HG03103 (cell line): ENCODE data around the gene NPR1.

Source experiments
- ATAC-seq: cut with Tn5 transposase; IDR thresholded peaks from one replicate; pipeline ENCODE4 v1.9.1; 2021; ENCODE audit warnings: low read depth; ENCODE audit not compliant: unreplicated experiment

Gene NPR1

DNA sequence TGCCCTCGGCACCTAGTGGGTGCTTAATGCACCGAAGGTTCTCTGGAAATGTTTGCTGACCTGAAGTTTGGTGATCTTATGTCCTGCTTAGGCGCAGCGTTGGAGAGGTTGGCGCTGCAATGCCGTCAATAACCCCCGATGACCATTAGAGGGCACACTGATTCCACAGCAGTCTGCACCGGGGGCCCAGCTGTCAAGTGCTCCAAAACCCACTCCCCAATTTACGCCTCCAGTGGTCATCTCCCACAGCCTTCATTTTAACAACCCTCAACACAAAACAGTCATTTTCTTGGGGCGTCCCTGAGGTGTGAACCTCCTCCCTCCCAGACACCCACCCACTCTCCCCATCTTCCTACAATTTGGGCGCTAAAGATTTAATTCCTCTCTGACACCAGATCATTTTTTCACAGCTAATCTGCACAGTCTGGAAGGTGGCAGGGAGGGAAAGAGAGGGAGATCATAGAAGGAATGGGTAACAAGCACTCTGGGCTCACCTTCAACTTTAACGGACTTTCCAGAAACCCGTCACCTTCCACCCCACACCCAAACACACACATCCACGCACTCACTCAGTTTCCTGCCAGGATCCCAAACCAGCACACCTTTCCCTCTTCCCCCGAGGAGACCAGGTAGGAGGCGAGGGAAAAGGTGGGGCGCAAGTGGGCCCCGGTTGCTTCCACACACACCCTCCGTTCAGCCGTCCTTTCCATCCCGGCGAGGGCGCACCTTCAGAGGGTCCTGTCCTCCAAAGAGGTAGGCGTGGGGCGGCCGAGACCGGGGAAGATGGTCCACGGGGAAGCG lies 570 bp upstream of the NPR1 start:
- no peak for ATAC-seq

DNA sequence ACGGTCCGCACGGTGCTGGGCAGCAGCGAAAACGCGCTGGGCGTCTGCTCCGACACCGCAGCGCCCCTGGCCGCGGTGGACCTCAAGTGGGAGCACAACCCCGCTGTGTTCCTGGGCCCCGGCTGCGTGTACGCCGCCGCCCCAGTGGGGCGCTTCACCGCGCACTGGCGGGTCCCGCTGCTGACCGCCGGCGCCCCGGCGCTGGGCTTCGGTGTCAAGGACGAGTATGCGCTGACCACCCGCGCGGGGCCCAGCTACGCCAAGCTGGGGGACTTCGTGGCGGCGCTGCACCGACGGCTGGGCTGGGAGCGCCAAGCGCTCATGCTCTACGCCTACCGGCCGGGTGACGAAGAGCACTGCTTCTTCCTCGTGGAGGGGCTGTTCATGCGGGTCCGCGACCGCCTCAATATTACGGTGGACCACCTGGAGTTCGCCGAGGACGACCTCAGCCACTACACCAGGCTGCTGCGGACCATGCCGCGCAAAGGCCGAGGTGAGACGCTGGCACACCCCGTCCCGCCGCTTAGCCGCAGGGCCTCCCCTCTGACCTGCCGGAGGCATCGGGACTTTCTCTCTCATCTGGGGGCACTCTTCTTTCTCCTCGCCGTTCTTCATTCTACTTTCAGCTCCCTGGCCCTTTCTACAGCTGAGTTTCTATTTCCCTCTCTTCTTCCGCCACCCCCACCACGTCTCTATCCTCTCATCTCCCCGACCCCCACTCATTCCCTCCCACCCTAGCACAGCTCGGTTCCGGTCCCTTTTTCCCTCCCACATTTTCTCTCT lies 1.0 kb downstream of the NPR1 start:
- no peak for ATAC-seq

DNA sequence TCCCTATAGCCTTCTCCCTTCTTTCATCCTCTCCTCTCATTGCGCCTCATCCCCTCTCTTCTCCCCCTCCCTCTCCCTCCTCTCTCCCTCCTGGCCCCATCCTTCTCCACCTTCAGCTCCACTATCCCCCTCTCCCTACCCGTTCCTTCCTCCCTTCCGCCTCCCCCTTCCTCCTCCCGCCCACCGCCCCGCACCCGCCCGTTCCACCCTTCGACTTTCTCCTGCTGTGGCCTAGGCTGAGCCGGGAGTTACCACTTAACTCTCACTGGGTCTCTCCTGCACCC lies 1.6 kb downstream of the NPR1 start:
- ATAC-seq, result no peak

GRCh38 chr1:153682730-153683129 lies 4.2 kb downstream of the NPR1 start:
- no peak for ATAC-seq

- no peak for ATAC-seq
Observed at GRCh38 chr1:153683854-153684253, 5.4 kb downstream of the NPR1 start.

DNA sequence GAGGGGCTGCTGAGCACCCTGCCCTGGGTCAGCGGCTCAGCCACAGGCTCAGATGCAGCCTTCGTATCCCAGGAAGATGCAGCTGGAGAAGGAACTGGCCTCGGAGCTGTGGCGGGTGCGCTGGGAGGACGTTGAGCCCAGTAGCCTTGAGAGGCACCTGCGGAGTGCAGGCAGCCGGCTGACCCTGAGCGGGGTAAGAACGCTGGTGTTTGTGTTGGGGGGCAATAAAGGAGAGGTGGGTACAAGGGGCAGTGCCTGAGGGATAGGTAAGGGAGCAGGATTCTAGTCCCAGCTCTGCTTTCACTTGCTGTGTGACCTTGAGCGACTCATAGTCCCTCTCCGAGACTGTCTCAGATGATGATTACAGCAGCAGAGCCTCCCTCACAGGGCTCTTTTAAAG lies 6.4 kb downstream of the NPR1 start:
- no peak for ATAC-seq

GRCh38 chr1:153685544-153686340 lies 7.3 kb downstream of the NPR1 start:
- no peak for ATAC-seq

GRCh38 chr1:153687346-153688125 lies 9.0 kb downstream of the NPR1 start:
- no peak for ATAC-seq

- ATAC-seq, result no peak
Observed at GRCh38 chr1:153688276-153688675, 9.8 kb downstream of the NPR1 start.

- no peak for ATAC-seq
Observed at GRCh38 chr1:153688736-153689328, 10.3 kb downstream of the NPR1 start.

DNA sequence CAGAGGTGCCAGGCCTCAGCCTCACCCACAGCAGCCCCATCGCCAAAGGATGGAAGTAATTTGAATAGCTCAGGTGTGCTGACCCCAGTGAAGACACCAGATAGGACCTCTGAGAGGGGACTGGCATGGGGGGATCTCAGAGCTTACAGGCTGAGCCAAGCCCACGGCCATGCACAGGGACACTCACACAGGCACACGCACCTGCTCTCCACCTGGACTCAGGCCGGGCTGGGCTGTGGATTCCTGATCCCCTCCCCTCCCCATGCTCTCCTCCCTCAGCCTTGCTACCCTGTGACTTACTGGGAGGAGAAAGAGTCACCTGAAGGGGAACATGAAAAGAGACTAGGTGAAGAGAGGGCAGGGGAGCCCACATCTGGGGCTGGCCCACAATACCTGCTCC lies 15.0 kb downstream of the NPR1 start:
- ATAC-seq, result no peak

DNA sequence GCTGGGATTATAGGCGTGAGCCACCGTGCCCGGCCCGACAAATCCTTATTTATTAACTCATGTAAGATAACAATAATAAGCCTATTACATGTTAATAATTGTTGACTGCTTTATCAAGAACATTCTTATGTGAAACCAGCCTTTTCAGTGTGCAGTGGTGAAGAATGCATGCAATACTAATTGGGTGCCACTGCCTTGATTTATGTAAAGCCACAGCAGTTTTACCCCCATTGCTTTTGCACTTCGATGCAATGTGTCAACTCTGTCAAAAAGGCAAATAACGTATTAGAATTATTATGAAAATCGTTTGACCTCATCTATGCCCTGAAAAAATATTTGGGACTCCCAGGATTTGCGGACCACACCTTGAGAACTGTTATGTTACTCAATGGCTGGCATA lies 18.3 kb downstream of the NPR1 start:
- ATAC-seq, result no peak

DNA sequence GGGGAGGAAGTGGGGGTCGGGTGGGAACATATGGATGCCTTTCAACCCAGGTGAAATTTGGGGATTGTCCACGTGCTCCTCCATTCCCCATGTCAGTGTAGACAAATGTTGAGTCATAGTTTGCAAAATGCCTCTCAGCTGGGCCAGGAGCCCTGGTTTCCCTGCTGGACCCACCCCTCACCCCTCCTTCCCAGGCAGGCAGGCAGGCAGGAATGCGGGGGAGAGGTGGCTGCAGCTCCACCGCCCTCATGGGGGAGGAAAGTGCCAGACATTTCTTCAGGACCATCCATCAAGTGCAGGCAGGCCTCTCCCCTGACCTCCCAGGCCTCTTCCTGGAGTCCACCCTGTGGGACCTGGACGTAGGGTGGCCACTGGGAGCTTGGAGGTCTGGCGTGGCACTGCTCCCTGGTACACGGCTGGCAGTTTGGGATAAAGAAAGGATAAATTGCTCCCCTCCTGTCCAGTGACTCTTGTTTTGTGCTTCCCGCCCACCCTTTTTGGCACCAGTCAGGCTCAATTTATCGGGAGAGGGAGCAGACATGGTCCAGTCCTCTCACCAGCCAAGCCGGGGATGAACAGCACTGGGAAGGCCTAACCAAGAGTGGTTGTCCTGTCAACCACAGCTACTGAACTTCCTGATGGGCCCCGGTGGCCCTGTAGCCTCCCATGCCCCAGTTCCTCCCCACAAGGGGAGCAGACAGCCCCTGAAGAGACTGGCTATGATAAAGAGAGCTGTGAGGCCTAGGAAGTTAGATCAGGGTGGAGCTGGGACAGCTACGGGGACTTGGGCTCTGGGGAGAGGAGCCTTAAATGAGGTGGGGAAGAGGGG lies 18.9 kb downstream of the NPR1 start:
- no peak for ATAC-seq

DNA sequence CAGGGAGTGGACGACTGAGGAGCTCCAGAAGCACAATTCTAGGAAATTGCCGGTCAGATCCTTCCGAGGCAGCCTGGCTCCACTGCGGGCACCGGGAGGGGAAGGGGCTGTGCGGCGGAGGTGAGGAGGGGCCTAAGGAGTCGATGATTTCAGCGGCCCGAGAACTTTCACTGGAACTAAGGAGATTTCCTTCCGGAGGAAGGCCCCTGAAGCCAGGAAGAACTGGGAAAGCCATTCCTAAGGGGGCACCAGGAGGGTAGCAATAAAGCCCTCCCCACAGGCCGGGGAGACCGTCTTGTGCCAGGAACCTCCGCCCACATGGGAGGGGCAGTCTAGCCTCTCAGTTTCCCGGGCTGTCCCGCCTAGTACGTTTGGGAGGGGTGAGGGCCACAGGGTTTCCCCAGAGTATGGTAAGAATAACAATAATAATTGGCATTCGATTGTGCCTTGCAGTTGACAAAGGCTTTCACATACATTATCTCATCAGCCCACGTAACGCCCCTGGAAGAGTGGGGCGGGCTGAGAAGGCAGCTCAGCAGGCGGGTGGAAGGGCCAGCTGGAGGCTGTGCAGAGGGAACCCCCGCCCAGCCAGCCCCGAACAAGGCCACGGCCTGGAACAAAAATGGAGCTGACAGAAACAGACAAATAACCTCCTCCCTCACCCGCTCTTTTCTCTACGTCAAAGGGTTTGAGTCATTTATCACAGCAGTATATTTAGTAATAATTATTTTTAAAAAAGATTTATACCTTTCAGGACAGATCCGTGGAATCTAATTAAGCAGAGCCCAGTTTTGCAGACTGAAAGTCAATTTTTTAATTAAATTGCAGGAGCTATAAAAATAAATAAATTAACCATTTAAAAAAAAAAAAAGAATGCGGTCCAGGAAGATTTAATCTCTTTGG lies 19.8 kb downstream of the NPR1 start:
- no peak for ATAC-seq

- ATAC-seq, result no peak
Observed at GRCh38 chr1:153698923-153699714, 20.6 kb downstream of the NPR1 start.

- no peak for ATAC-seq
Observed at GRCh38 chr1:153699768-153700167, 21.3 kb downstream of the NPR1 start.

DNA sequence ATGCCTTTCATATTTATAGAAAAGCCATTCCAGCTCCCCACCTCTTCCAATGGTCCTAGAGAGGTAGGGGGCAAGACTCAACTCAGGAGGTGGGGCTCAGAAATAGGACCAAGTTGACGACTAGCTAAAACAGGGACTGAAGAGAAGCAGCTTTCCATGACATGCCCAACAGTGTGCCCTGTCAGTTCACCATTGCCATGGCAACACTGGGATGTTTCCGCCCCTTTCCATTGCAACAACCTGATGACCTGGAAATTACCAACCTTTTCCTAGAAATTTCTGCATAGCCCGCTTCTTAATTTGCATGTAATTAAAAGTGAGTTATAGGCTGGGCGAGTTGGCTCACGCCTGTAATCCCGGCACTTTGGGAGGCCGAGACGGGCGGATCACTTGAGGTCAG lies 27.0 kb downstream of the NPR1 start:
- no peak for ATAC-seq

- no peak for ATAC-seq
Observed at GRCh38 chr1:153711026-153711425, 32.5 kb downstream of the NPR1 start.
